ENCODE measurements around the gene ZNF831.
A peak's percentile ranks its signal among the peaks of the same experiment; 100 is the strongest.

ZNF831 gene

DNA sequence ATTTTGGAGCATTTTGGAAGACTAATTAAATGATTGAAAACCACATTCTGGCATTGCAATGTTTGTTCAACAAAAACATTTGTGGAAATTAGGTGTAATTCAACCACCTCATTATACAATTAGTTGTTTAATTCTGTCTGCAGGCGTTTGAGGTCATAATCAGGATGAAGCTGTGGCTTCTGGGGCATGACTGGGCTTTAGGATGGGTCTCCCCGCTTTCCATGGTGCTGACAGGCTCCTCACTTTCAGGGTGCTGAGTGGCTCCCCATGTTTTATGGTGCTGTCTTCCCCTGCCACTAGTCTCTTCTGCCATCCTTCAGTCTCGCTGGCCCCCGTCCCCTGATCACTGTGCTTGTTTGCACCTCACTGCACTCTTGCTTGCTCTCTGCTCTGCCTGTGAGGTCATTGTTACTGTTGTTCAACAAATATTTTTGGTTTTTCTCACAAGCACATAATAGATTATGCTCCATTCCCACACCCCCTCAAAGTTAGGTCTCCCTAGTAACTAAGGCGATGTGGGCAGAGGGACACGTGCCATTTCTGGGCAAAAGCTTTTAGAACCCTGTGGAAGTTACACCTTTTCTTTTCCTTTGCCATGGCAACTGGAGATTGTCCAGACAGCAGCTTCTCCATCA lies 25.4 kb upstream of the ZNF831 start:
- Histone ChIP-seq H3K4me2 (ENCODE audit: low read length) (no peak overlapping the region), H3K27ac (ENCODE audit: low read depth, low read length) (no peak overlapping the region), H3K27me3 (ENCODE audit: control insufficient read depth, low read length) (no peaks in the 10 kb centered on the region), H3K4me1 (ENCODE audit: control insufficient read depth, low read length) (peaks cover 31% of the 10 kb centered on the region), H3K9me3 (ENCODE audit: control insufficient read depth, insufficient read depth, low read length) (no peaks in the 10 kb centered on the region), H3K79me2 (ENCODE audit: control insufficient read depth, low read length) (no peaks in the 10 kb centered on the region), H3K9me2 (replicated peaks; ENCODE audit: control insufficient read depth, low read length) (no peaks in the 10 kb centered on the region), H3F3A (ENCODE audit: control insufficient read depth, insufficient read depth) (no peaks in the 10 kb centered on the region), H3K36me3 (ENCODE audit: control insufficient read depth, low read length) (no peaks in the 10 kb centered on the region), H4K20me1 (ENCODE audit: control insufficient read depth, insufficient read depth, low read depth, low read length) (no peaks in the 10 kb centered on the region), H3K4me3 (ENCODE audit: low read length) (no peak overlapping the region)
- no peak for TF ChIP-seq EZH2phosphoT487 (IDR thresholded peaks at IDR 0.05; ENCODE audit: borderline replicate concordance, low read length)
- TF ChIP-seq, protein P1, sequence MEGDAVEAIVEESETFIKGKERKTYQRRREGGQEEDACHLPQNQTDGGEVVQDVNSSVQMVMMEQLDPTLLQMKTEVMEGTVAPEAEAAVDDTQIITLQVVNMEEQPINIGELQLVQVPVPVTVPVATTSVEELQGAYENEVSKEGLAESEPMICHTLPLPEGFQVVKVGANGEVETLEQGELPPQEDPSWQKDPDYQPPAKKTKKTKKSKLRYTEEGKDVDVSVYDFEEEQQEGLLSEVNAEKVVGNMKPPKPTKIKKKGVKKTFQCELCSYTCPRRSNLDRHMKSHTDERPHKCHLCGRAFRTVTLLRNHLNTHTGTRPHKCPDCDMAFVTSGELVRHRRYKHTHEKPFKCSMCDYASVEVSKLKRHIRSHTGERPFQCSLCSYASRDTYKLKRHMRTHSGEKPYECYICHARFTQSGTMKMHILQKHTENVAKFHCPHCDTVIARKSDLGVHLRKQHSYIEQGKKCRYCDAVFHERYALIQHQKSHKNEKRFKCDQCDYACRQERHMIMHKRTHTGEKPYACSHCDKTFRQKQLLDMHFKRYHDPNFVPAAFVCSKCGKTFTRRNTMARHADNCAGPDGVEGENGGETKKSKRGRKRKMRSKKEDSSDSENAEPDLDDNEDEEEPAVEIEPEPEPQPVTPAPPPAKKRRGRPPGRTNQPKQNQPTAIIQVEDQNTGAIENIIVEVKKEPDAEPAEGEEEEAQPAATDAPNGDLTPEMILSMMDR (IDR thresholded peaks at IDR 0.05; ENCODE audit: low read depth, low read length, poor library complexity, severe bottlenecking): no peak

DNA sequence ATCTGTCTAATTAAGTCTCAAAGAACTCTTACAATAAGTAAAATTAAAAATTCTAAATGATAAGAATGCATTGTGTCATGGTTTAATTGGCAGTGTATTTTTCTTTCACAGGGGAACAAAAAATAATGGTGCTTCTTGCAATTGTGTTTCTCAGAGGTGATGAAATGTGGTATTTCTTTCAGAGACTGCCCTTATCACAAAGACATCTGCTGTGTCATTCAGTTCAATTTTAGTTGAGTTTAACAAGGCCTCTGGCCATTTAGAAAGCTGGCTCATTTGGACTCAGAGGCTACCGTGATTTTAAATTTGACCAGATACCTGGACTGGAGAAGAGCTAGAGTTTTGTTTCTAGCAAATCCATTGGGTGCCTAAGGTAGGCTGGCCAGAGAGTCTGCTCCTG lies 23.6 kb upstream of the ZNF831 start:
- Histone ChIP-seq H3K4me1 (ENCODE audit: control insufficient read depth, low read length) (peaks cover 33% of the 10 kb centered on the region), H3K79me2 (ENCODE audit: control insufficient read depth, low read length) (no peaks in the 10 kb centered on the region), H3K27me3 (ENCODE audit: control insufficient read depth, low read length) (no peaks in the 10 kb centered on the region), H3K4me2 (ENCODE audit: low read length) (peak overlapping the region; percentile 34), H3K4me3 (ENCODE audit: low read length) (peak overlapping the region; percentile 17; the same call in 1 of the 2 replicates), H4K20me1 (ENCODE audit: control insufficient read depth, insufficient read depth, low read depth, low read length) (no peaks in the 10 kb centered on the region), H3K36me3 (ENCODE audit: control insufficient read depth, low read length) (no peaks in the 10 kb centered on the region), H3F3A (ENCODE audit: control insufficient read depth, insufficient read depth) (no peaks in the 10 kb centered on the region), H3K9me2 (replicated peaks; ENCODE audit: control insufficient read depth, low read length) (no peaks in the 10 kb centered on the region), H3K9me3 (ENCODE audit: control insufficient read depth, insufficient read depth, low read length) (no peaks in the 10 kb centered on the region), H3K27ac (ENCODE audit: low read depth, low read length) (no peak overlapping the region)
- TF ChIP-seq EZH2phosphoT487 (IDR thresholded peaks at IDR 0.05; ENCODE audit: borderline replicate concordance, low read length): no peak
- TF ChIP-seq, protein P1 (IDR thresholded peaks at IDR 0.05; ENCODE audit: low read depth, low read length, poor library complexity, severe bottlenecking): no peak

DNA sequence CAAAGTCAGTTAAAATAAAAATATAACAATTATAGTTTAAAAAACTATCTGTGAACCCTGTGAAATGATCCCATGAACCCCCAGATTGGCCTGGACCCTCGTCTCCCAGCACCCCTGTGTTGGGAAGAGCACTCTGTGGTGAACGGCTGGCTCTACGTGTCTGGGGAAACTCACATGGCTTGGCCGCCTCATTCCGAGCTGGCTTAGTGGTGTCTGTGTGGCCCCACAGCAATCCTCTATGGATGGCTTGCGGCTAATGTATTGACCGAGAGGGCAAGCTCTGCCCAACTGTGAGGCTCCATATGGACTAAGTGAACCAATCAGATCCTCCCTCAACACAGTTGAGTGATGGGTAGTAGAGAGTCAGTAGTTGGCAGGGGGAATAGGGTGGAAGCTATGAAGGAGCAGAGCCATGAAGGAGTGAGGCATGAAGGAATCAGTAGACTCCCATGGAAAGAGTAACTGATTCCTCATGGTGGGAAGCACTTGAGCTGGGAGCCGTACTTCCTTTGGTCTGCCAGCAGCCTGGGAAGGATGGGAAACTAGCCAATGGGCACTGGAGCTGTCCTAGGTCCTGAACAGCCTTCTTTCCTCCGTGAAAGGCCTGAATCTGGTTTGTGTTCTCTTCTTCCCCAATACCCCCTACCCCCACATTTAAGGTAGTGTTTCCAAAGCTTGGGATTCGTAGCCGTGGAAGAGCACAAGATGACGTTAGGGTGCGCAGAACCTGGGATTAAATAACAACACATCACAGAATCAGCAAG lies 21.6 kb upstream of the ZNF831 start:
- no peaks in the 10 kb centered on the region for H4K20me1 ChIP-seq (ENCODE audit: control insufficient read depth, insufficient read depth, low read depth, low read length)
- peaks cover 33% of the 10 kb centered on the region for H3K4me1 ChIP-seq (ENCODE audit: control insufficient read depth, low read length)
- H3K4me2 ChIP-seq (ENCODE audit: low read length): no peak overlapping the region
- no peak overlapping the region for H3K4me3 ChIP-seq (ENCODE audit: low read length)
- no peaks in the 10 kb centered on the region for H3K36me3 ChIP-seq (ENCODE audit: control insufficient read depth, low read length)
- H3K9me3 ChIP-seq (ENCODE audit: control insufficient read depth, insufficient read depth, low read length): no peaks in the 10 kb centered on the region
- H3K27me3 ChIP-seq (ENCODE audit: control insufficient read depth, low read length): no peaks in the 10 kb centered on the region
- no peaks in the 10 kb centered on the region for H3F3A ChIP-seq (ENCODE audit: control insufficient read depth, insufficient read depth)
- H3K79me2 ChIP-seq (ENCODE audit: control insufficient read depth, low read length): no peaks in the 10 kb centered on the region
- H3K9me2 ChIP-seq (replicated peaks; ENCODE audit: control insufficient read depth, low read length): no peaks in the 10 kb centered on the region
- H3K27ac ChIP-seq (ENCODE audit: low read depth, low read length): no peak overlapping the region
- TF ChIP-seq, protein P1 (IDR thresholded peaks at IDR 0.05; ENCODE audit: low read depth, low read length, poor library complexity, severe bottlenecking): no peak
- no peak for TF ChIP-seq EZH2phosphoT487 (IDR thresholded peaks at IDR 0.05; ENCODE audit: borderline replicate concordance, low read length)
